GM13976 (cell line): ENCODE measurements around the gene ZSCAN5A.

Experiments used
- DNase-seq: peaks from one replicate; pipeline ENCODE4 v3.0.0; 2012; ENCODE audit warnings: low spot score
- CTCF ChIP-seq: IDR thresholded peaks from 2 replicates; pipeline ENCODE4 v1.5.1; 2012; ENCODE audit warnings: borderline replicate concordance, mild to moderate bottlenecking; ENCODE audit not compliant: insufficient read depth; ENCODE audit errors: extremely low read depth, missing control alignments, control extremely low read depth
- in situ Hi-C: fragments of 300-500 bp; cut with MboI; formaldehyde crosslinking; loops from one replicate; pipeline ENCODE4 v1.12.0; 2022; ENCODE audit warnings: low sequenced_read_pairs, mixed read lengths, inconsistent platforms; ENCODE audit not compliant: unreplicated experiment

The ZSCAN5A gene

DNA sequence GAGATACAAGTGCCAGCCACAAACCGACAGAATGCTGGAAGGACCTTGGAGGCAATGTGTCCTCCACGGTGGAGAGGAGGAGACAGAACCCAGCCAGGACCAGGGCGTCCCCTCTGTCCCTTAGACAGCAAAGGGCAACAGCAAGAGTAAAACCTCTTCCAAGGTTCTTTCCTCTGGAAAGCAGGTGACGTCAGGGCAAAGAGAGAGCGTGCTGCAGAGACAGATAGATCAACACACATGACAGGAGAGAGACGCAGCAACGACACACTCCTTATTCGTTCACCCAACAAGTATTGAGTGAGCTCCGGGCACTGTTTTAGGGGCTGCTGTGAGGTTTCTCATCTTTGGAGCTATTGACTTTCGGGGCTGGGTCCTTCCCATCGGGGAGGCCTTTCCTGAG is 140.1 kb downstream of the ZSCAN5A start:
- TF ChIP-seq CTCF: no peak
- no peak for DNase-seq
- in situ Hi-C loops: loop anchor here (10.0 kb wide), 1 partner anchor 100 kb away; no protein-coding TSS in a partner anchor

GRCh38 chr19:56174086-56174485 is 140.6 kb downstream of the ZSCAN5A start:
- in situ Hi-C loops: loop anchor here (10.0 kb wide), 1 partner anchor 99 kb away; no protein-coding TSS in a partner anchor
- TF ChIP-seq CTCF: no peak
- no peak for DNase-seq
